SKM-1 (cell line): Measurements from ENCODE around the gene GLP1R.

Experiments used
- DNase-seq: peaks from one replicate; lab custom pipeline; 2025; ENCODE audit not compliant: unreplicated experiment; lab: John Stamatoyannopoulos, UW

Gene GLP1R

GRCh38 chr6:39043776-39044175 lies 4.8 kb upstream of the GLP1R start:
- DNase-seq: no peak

GRCh38 chr6:39044181-39044580 lies 4.4 kb upstream of the GLP1R start:
- no peak for DNase-seq

- no peak for DNase-seq
Observed at GRCh38 chr6:39047434-39048327, 900 bp upstream of the GLP1R start.

GRCh38 chr6:39049575-39050283 lies 1.1 kb downstream of the GLP1R start:
- no peak for DNase-seq

GRCh38 chr6:39050453-39051112 lies 2.0 kb downstream of the GLP1R start:
- DNase-seq: no peak

- DNase-seq: no peak
Observed at GRCh38 chr6:39051399-39052122, 3.0 kb downstream of the GLP1R start.

GRCh38 chr6:39053016-39053624 lies 4.5 kb downstream of the GLP1R start:
- DNase-seq: no peak

GRCh38 chr6:39053854-39054576 lies 5.4 kb downstream of the GLP1R start:
- no peak for DNase-seq

GRCh38 chr6:39054577-39055142 lies 6.1 kb downstream of the GLP1R start:
- DNase-seq: no peak

GRCh38 chr6:39055661-39056060 lies 7.1 kb downstream of the GLP1R start:
- DNase-seq: no peak

GRCh38 chr6:39056191-39056590 lies 7.6 kb downstream of the GLP1R start:
- DNase-seq: no peak

GRCh38 chr6:39056681-39057080 lies 8.1 kb downstream of the GLP1R start:
- no peak for DNase-seq

- DNase-seq: no peak
Observed at GRCh38 chr6:39057251-39058155, 8.9 kb downstream of the GLP1R start.

GRCh38 chr6:39058471-39059147 lies 10.0 kb downstream of the GLP1R start:
- DNase-seq: no peak

GRCh38 chr6:39059496-39060310 lies 11.1 kb downstream of the GLP1R start:
- DNase-seq: no peak

GRCh38 chr6:39060467-39061160 lies 12.0 kb downstream of the GLP1R start:
- no peak for DNase-seq

- DNase-seq: no peak
Observed at GRCh38 chr6:39061182-39061581, 12.6 kb downstream of the GLP1R start.
